Transverse colon (tissue), 3 donors: ENCODE results near the gene UGT3A2.

Source experiments
- CTCF ChIP-seq, 5 experiments: fragments of 200-600 bp in 3 of 5; fragments of 450-650 bp in 2 of 5; sonication (generic) in 3 of 5; IDR thresholded peaks; 1 replicate in 2 of 5; 2 replicates in 3 of 5; pipeline ENCODE4 v1.5.1; 2016 to 2017; ENCODE audit warnings: antibody characterized with exemption in 5 of 5, inconsistent platforms in 3 of 5, mild to moderate bottlenecking in 2 of 5, moderate library complexity in 1 of 5
- POLR2A ChIP-seq: fragments of 450-650 bp; IDR thresholded peaks from one replicate; pipeline ENCODE4 v1.6.1; 2016; ENCODE audit warnings: antibody characterized with exemption, mild to moderate bottlenecking, moderate library complexity

- TF ChIP-seq CTCF (IDR thresholded peaks at IDR 0.05) (no peak), POLR2A (no peak)
These were observed 20.8 kb downstream of the UGT3A2 start for GRCh38 chr5:36045895-36046294.
